B cell (primary cell): ENCODE data around the gene NFYC. TPM values are rescaled to one million over a fixed set of nuclear protein-coding genes. Genes with fewer than 3 reads are reported as not detected.

Source experiments
- ATAC-seq: fragments of 200-7000 bp; cut with Tn5 transposase; one replicate; pipeline ENCODE4 v1.10.0; 2021; ENCODE audit warnings: low read depth, mild to moderate bottlenecking, moderate number of reproducible peaks, moderate library complexity
- CTCF ChIA-PET: fragments of 350-600 bp; sonication (Branson Sonifier 250); formaldehyde crosslinking; loops from one replicate; lab custom pipeline; 2021; ENCODE audit warnings: antibody characterized with exemption, inconsistent platforms; lab: Charles Lee
- POLR2A ChIA-PET: fragments of 350-600 bp; sonication (Branson Sonifier 250); formaldehyde crosslinking; loops from one replicate; lab custom pipeline; 2021; ENCODE audit warnings: antibody characterized with exemption; lab: Charles Lee
- DNase-seq: peaks from one replicate; pipeline ENCODE4 v3.0.0; 2013
- H2AFZ ChIP-seq: 2 replicates; pipeline ENCODE4 v1.6.1; 2012; ENCODE audit warnings: mild to moderate bottlenecking, low read depth, low read length; ENCODE audit not compliant: insufficient read depth, poor library complexity, severe bottlenecking
- H3K27ac ChIP-seq, 2 donors: 1 replicate in 1 of 2; 2 replicates in 1 of 2; pipeline ENCODE4 v1.5.1; 2012 to 2013; ENCODE audit warnings: low read length in 2 of 2, mild to moderate bottlenecking in 2 of 2, moderate library complexity in 1 of 2
- H3K27me3 ChIP-seq, 4 experiments: fragments of 200-600 bp in 1 of 4; sonication (generic) in 1 of 4; replicated peaks in 1 of 4; 1 replicate in 2 of 4; 2 replicates in 2 of 4; pipeline versions ENCODE4 v1.6.1 to v1.7.0; 2013 to 2016; ENCODE audit warnings: low read length in 3 of 4, mild to moderate bottlenecking in 2 of 4, mixed read lengths in 1 of 4, moderate library complexity in 1 of 4; ENCODE audit not compliant: insufficient read depth in 4 of 4, control insufficient read depth in 3 of 4; ENCODE audit errors: control extremely low read depth in 1 of 4
- H3K36me3 ChIP-seq, 2 experiments: replicated peaks in 1 of 2; 1 replicate in 1 of 2; 2 replicates in 1 of 2; pipeline versions ENCODE4 v1.6.1 to v1.7.1; 2013; ENCODE audit warnings: low read length in 1 of 2; ENCODE audit not compliant: insufficient read depth in 2 of 2, control insufficient read depth in 1 of 2; ENCODE audit errors: control extremely low read depth in 1 of 2, extremely low read depth in 1 of 2
- H3K4me1 ChIP-seq, 2 donors: fragments of 200-600 bp in 1 of 2; sonication (generic) in 1 of 2; 1 replicate in 1 of 2; 2 replicates in 1 of 2; pipeline versions ENCODE4 v1.5.1 to v1.6.1; 2013 to 2017; ENCODE audit warnings: low read length in 2 of 2; ENCODE audit not compliant: control insufficient read depth in 2 of 2, insufficient read depth in 2 of 2
- H3K4me2 ChIP-seq: replicated peaks from 2 replicates; pipeline ENCODE3; 2012; ENCODE audit warnings: mild to moderate bottlenecking, low read depth, low read length; ENCODE audit not compliant: poor library complexity, severe bottlenecking
- H3K4me3 ChIP-seq, 5 experiments: fragments of 200-600 bp in 1 of 5; sonication (generic) in 1 of 5; 1 replicate in 3 of 5; 2 replicates in 2 of 5; pipeline versions ENCODE4 v1.5.1 to v1.7.0; 2011 to 2016; ENCODE audit warnings: low read length in 4 of 5, mild to moderate bottlenecking in 4 of 5, low read depth in 2 of 5, control low read depth in 1 of 5, moderate library complexity in 1 of 5; ENCODE audit not compliant: insufficient read depth in 1 of 5; ENCODE audit errors: control extremely low read depth in 1 of 5, extremely low read depth in 1 of 5
- H3K79me2 ChIP-seq: fragments of 200-600 bp; sonication (generic); one replicate; pipeline ENCODE4 v1.6.0; 2016; ENCODE audit warnings: low read length; ENCODE audit not compliant: control insufficient read depth, insufficient read depth
- H3K9ac ChIP-seq: fragments of 200-600 bp; sonication (generic); 2 replicates; pipeline ENCODE4 v1.6.1; 2017; ENCODE audit warnings: mild to moderate bottlenecking, low read length, moderate library complexity
- H3K9me3 ChIP-seq, 3 donors: one replicate each; pipeline versions ENCODE4 v1.6.1 to v1.7.1; 2013; ENCODE audit warnings: low read length in 2 of 3; ENCODE audit not compliant: control insufficient read depth in 2 of 3, insufficient read depth in 1 of 3; ENCODE audit errors: control extremely low read depth in 1 of 3
- H4K20me1 ChIP-seq: 2 replicates; pipeline ENCODE4 v1.6.0; 2012; ENCODE audit warnings: mild to moderate bottlenecking, low read length; ENCODE audit not compliant: insufficient read depth, control insufficient read depth, poor library complexity, severe bottlenecking
- H3K27ac Mint-ChIP-seq: one replicate; pipeline ENCODE4 v1.8.0; 2021; ENCODE audit warnings: mixed read lengths
- H3K27me3 Mint-ChIP-seq: one replicate; pipeline ENCODE4 v1.8.0; 2021; ENCODE audit warnings: mixed read lengths
- H3K4me1 Mint-ChIP-seq: one replicate; pipeline ENCODE4 v1.8.0; 2021; ENCODE audit warnings: mixed read lengths
- H3K4me3 Mint-ChIP-seq: one replicate; pipeline ENCODE4 v1.8.0; 2021; ENCODE audit warnings: mixed read lengths
- H3K9me3 Mint-ChIP-seq: one replicate; pipeline ENCODE4 v1.8.0; 2022; ENCODE audit warnings: mixed read lengths; ENCODE audit not compliant: insufficient read depth
- CTCF ChIP-seq: fragments of 200-600 bp; IDR thresholded peaks from one replicate; pipeline ENCODE4 v1.8.0; 2022; ENCODE audit warnings: antibody characterized with exemption, mild to moderate bottlenecking
- EZH2 ChIP-seq: IDR thresholded peaks from 2 replicates; pipeline ENCODE4 v1.6.1; 2012; ENCODE audit warnings: borderline replicate concordance, low read depth, mild to moderate bottlenecking, moderate library complexity, low read length; ENCODE audit not compliant: insufficient read depth, poor library complexity, severe bottlenecking
- WGBS: methylation state at CpG from one replicate; pipeline ENCODE4 v1.1.5; 2013; ENCODE audit warnings: missing lambda C conversion rate; ENCODE audit not compliant: insufficient coverage; 5-methylcytosine and 5-hydroxymethylcytosine counted together
- intact Hi-C: fragments of 100-400 bp; cut with micrococcal nuclease; formaldehyde crosslinking; loops from one replicate; pipeline ENCODE4 v1.10.0; 2022
- polyA plus RNA-seq: library from polyadenylated mRNA; depleted of rRNA; stranded (reverse); fragments of >200 nt; gene quantifications from 2 replicates; pipeline ENCODE4 v1.2.3, GENCODE V29; 2012
- total RNA-seq, 2 donors: library from RNA; stranded (reverse); fragments of 120-200 nt in 1 of 2; gene quantifications; 1 replicate in 1 of 2; 2 replicates in 1 of 2; pipeline versions ENCODE4 v1.2.3 to v1.2.4, GENCODE V29; 2013 to 2022

The NFYC gene
- total and polyA plus RNA-seq, 2 donors (not counting 1 experiment from before 2014, with no cell fraction given) = 88.7 to 123 TPM

GRCh38 chr1:40818264-40818961 lies 126.9 kb downstream of the NFYC start:
- DNase-seq (peak; percentile 91), ATAC-seq (peak; percentile 99)
- H3K4me1 Mint-ChIP-seq = peaks cover 11% of the 10 kb centered on the region
- Histone ChIP-seq H3K27me3 (peaks cover 0 to 6% (median 0%) of the 10 kb centered on the region in 4 experiments), H3K79me2 (no peaks in the 10 kb centered on the region), H4K20me1 (no peaks in the 10 kb centered on the region), H3K27ac (peak overlapping the region in 1 of 2 donors; percentile 10), H2AFZ (peak overlapping the region; percentile 92), H3K4me1 (peaks cover 0 to 11% of the 10 kb centered on the region in 2 donors), H3K4me2 (peak overlapping the region; percentile 98), H3K9me3 (peaks cover 0 to 2% (median 0%) of the 10 kb centered on the region in 3 donors), H3K9ac (peak overlapping the region; percentile 73), H3K4me3 (peak overlapping the region; percentile 5 to 77 (median 62)), H3K36me3 (no peaks in the 10 kb centered on the region)
- peak overlapping the region; percentile 88 for H3K4me3 Mint-ChIP-seq
- POLR2A ChIA-PET = no interaction called here
- H3K27ac Mint-ChIP-seq = peak overlapping the region; percentile 79
- TF ChIP-seq EZH2 = no peak
- TF ChIP-seq CTCF = no peak
- H3K9me3 Mint-ChIP-seq = no peaks in the 10 kb centered on the region
- intact Hi-C loops = loop anchor here (1.0 to 5.0 kb wide), 3 partner anchors 16 to 126 kb away; partner anchors contain the start of genes CITED4 and NFYC
- CTCF ChIA-PET = interaction anchor here (1.1 kb wide), 1 partner anchor 44 kb away, joined by 6 read pairs; no protein-coding TSS in a partner anchor
- 1% methylated on average over 55 of the region's 59 CpGs for WGBS
- no peaks in the 10 kb centered on the region for H3K27me3 Mint-ChIP-seq

- no peaks in the 10 kb centered on the region for H4K20me1 ChIP-seq
- ATAC-seq = no peak
- H3K4me2 ChIP-seq = peak overlapping the region; percentile 98
- no peak overlapping the region for H3K9ac ChIP-seq
- intact Hi-C loops = loop anchor here (5.0 kb wide), 1 partner anchor 127 kb away; the partner anchor contains the start of gene NFYC
- H3K9me3 ChIP-seq = peaks cover 0 to 2% (median 0%) of the 10 kb centered on the region in 3 donors
- DNase-seq = no peak
- H3K4me3 ChIP-seq = peak overlapping the region in 3 of 5 experiments; percentile 58 to 77 (median 66)
- ChIA-PET CTCF (interaction anchor here (1.1 kb wide), 1 partner anchor 45 kb away, joined by 6 read pairs; no protein-coding TSS in a partner anchor), POLR2A (no interaction called here)
- peaks cover 0 to 11% of the 10 kb centered on the region in 2 donors for H3K4me1 ChIP-seq
- Mint-ChIP-seq H3K27ac (no peak overlapping the region), H3K4me1 (peaks cover 11% of the 10 kb centered on the region), H3K9me3 (no peaks in the 10 kb centered on the region), H3K27me3 (no peaks in the 10 kb centered on the region), H3K4me3 (peak overlapping the region; percentile 88)
- TF ChIP-seq CTCF (no peak), EZH2 (no peak)
- WGBS = 65% methylated on average over 20 of the region's 26 CpGs
- H3K27me3 ChIP-seq = peaks cover 0 to 6% (median 0%) of the 10 kb centered on the region in 4 experiments
- no peak overlapping the region for H3K27ac ChIP-seq
- no peaks in the 10 kb centered on the region for H3K79me2 ChIP-seq
- H2AFZ ChIP-seq = no peak overlapping the region
- H3K36me3 ChIP-seq = no peaks in the 10 kb centered on the region
These were observed 127.6 kb downstream of the NFYC start for GRCh38 chr1:40819101-40819500.
